Right lobe of liver (tissue), 6 donors: ENCODE results near the gene METTL26. TPM values are rescaled to one million over a fixed set of nuclear protein-coding genes. Genes with fewer than 3 reads are reported as not detected.

Experiments used
- ATAC-seq, 4 donors: fragments of 200-7000 bp; cut with Tn5 transposase; one replicate each; pipeline ENCODE4 v1.9.1; 2020; ENCODE audit warnings: mild to moderate bottlenecking in 4 of 4, moderate library complexity in 4 of 4
- DNase-seq, 3 donors: peaks; one replicate each; pipeline ENCODE4 v3.0.0-alpha.2; 2020
- H3K27ac ChIP-seq, 3 donors: fragments of 200-600 bp; one replicate each; pipeline ENCODE4 v1.8.0; 2022
- H3K27me3 ChIP-seq, 2 donors: fragments of 200-600 bp; one replicate each; pipeline ENCODE4 v1.8.0; 2022
- H3K36me3 ChIP-seq, 4 donors: fragments of 200-600 bp; sonication (generic) in 1 of 4; one replicate each; pipeline versions ENCODE4 v1.5.1 to v1.8.0; 2017 to 2022; ENCODE audit warnings: control low read depth in 1 of 4
- H3K4me1 ChIP-seq, 4 donors: fragments of 200-600 bp; sonication (generic) in 1 of 4; one replicate each; pipeline versions ENCODE4 v1.5.1 to v1.8.0; 2017 to 2022; ENCODE audit warnings: control low read depth in 1 of 4
- H3K4me3 ChIP-seq, 3 donors: fragments of 200-600 bp; one replicate each; pipeline ENCODE4 v1.8.0; 2022
- H3K9me3 ChIP-seq, 4 donors: fragments of 200-600 bp; sonication (generic) in 1 of 4; one replicate each; pipeline versions ENCODE4 v1.5.1 to v1.8.0; 2017 to 2022; ENCODE audit warnings: control low read depth in 1 of 4
- POLR2A ChIP-seq: fragments of 450-650 bp; IDR thresholded peaks from one replicate; pipeline ENCODE4 v1.6.1; 2017; ENCODE audit warnings: antibody characterized with exemption, mild to moderate bottlenecking
- WGBS: methylation state at CpG from one replicate; pipeline ENCODE4 v1.1.6; 2018; ENCODE audit warnings: low coverage, low lambda C conversion rate; ENCODE audit not compliant: insufficient coverage; ENCODE audit errors: missing lambda C conversion rate; 5-methylcytosine and 5-hydroxymethylcytosine counted together
- intact Hi-C, 2 donors: fragments of 100-400 bp; cut with DNase I; formaldehyde crosslinking; loops; one replicate each; pipeline versions ENCODE4 v1.11.2 to v1.14.1; 2022
- total RNA-seq, 6 experiments: library from RNA; depleted of rRNA in 2 of 6; stranded (reverse); fragments of >200 nt in 2 of 6; fragmentation: NEBNext Ultra II Directional in 3 of 6; extraction: Animal tissue kit (Norgen Biotek cat#: 25700) in 3 of 6; gene quantifications; one replicate each; pipeline versions ENCODE4 v1.1.0 to v1.2.4, GENCODE V29; 2016 to 2023
- TF ChIP-seq, protein P1 (sequence below), 4 donors: fragments of 200-600 bp in 3 of 4; fragments of 450-650 bp in 1 of 4; IDR thresholded peaks; one replicate each; pipeline versions ENCODE4 v1.5.1 to v1.8.0; 2016 to 2022; ENCODE audit warnings: antibody characterized with exemption in 4 of 4, mild to moderate bottlenecking in 2 of 4
- donor health status: DM: no; HTN: yes; CAD: no.
- donor health status: DM: no; HTN: no; CAD: no.
- donor health status: DM: no; HTN: no; CAD: no.
- donor health status: DM: no; HTN: yes; CAD: no.
- donor health status: DM: no; HTN: yes; CAD: no.

METTL26 gene
- total RNA-seq, 6 experiments from 2014 or later: 22.7 to 126 (median 32.6) TPM

DNA sequence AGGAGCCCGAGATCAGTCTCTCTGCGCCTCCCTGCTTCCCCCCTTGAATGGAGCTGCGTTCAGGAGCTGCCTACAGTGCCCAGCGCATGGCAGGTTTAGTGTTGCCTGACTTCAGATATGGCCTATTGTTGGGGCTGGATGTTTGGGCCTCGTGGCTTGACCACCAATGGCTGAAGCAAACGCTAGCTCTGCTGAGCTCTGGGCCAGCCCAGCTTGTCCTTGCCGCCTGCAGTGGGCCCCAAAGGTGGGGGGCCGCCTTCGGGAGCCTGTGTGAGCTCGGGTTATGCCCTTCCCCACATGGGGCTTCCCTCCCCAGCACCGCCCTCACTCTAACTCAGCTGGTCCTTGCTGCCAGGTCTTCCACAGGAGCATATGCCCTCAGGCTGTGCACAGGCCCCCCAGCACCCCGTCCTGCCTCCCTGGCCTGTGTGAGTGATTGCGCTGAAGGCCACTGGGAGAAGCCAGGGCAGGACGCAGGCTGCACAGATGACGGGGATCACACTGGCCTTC, 2.0 kb upstream of the METTL26 start:
- Histone ChIP-seq H3K36me3 (no peaks in the 10 kb centered on the region), H3K27me3 (no peaks in the 10 kb centered on the region), H3K4me1 (peaks cover 0 to 19% (median 0%) of the 10 kb centered on the region in 4 donors), H3K4me3 (no peak overlapping the region), H3K27ac (peak overlapping the region in 1 of 3 donors; percentile 59), H3K9me3 (no peaks in the 10 kb centered on the region)
- ATAC-seq (no peak), DNase-seq (no peak)
- intact Hi-C loops: loop anchor here in 1 of 2 donors (10.0 kb wide), 1 partner anchor 53 kb away; no protein-coding TSS in a partner anchor
- WGBS: 82% methylated on average over 3 of the region's 15 CpGs
- TF ChIP-seq, protein P1, sequence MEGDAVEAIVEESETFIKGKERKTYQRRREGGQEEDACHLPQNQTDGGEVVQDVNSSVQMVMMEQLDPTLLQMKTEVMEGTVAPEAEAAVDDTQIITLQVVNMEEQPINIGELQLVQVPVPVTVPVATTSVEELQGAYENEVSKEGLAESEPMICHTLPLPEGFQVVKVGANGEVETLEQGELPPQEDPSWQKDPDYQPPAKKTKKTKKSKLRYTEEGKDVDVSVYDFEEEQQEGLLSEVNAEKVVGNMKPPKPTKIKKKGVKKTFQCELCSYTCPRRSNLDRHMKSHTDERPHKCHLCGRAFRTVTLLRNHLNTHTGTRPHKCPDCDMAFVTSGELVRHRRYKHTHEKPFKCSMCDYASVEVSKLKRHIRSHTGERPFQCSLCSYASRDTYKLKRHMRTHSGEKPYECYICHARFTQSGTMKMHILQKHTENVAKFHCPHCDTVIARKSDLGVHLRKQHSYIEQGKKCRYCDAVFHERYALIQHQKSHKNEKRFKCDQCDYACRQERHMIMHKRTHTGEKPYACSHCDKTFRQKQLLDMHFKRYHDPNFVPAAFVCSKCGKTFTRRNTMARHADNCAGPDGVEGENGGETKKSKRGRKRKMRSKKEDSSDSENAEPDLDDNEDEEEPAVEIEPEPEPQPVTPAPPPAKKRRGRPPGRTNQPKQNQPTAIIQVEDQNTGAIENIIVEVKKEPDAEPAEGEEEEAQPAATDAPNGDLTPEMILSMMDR (IDR thresholded peaks at IDR 0.05): no peak
- TF ChIP-seq POLR2A: no peak

DNA sequence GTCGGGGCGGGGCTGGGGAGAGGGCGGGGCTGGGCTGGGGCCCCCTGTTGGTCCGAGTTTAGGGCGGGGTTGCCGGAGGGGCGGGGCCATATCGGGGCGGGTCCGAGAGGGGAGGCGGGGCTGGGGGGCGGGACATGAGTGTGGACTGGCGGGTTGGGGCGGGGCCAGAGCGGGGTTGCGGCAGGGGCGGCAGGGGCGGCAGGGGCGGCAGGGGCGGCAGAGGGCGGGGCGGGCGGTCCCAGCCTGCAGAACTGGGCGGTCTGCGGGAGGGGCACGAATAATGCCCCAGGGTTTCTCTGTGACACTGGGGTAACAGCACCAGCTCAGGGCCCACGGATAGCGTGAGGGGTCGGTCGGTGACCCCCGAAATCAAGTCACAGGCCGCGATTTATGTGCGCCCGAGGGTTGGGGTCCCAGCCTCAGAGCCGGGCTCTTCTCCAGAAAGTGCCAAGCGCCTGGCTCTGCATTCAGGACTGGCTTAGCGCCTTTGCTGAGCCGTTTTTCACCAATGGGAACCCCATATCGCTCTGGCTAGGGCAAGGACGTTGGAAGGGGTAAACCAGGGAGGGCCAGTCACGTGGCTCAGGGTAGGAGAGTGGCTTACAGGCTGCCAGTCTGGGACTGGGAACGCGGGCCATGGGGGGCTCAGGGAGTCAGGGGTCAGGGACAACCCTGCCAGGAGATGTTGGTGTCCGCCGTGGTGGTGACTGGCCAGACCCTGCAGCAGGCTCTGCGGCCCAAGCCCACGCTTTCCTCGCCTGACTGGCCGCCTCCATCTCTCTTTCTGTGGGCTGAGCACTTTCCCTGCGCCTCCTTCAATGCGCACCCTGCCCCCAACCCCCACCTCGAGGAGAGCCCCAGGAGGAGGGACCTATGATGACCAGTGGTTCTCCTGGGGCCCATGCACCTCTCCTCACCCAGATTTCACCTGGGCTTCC, 1.2 kb upstream of the METTL26 start:
- Histone ChIP-seq H3K4me3 (peak overlapping the region; percentile 73 to 83 (median 77)), H3K4me1 (peaks cover 0 to 15% (median 0%) of the 10 kb centered on the region in 4 donors), H3K36me3 (no peaks in the 10 kb centered on the region), H3K27ac (peak overlapping the region; percentile 93 to 96 (median 96)), H3K9me3 (no peaks in the 10 kb centered on the region), H3K27me3 (no peaks in the 10 kb centered on the region)
- intact Hi-C loops: loop anchor here in 1 of 2 donors (10.0 kb wide), 1 partner anchor 53 kb away; no protein-coding TSS in a partner anchor
- ATAC-seq (peak; percentile 75 to 82 (median 80)), DNase-seq (peak; percentile 95 to 97 (median 97))
- TF ChIP-seq, protein P1 (IDR thresholded peaks at IDR 0.05): no peak
- no peak for TF ChIP-seq POLR2A
- WGBS: 0% methylated on average over 4 of the region's 53 CpGs

DNA sequence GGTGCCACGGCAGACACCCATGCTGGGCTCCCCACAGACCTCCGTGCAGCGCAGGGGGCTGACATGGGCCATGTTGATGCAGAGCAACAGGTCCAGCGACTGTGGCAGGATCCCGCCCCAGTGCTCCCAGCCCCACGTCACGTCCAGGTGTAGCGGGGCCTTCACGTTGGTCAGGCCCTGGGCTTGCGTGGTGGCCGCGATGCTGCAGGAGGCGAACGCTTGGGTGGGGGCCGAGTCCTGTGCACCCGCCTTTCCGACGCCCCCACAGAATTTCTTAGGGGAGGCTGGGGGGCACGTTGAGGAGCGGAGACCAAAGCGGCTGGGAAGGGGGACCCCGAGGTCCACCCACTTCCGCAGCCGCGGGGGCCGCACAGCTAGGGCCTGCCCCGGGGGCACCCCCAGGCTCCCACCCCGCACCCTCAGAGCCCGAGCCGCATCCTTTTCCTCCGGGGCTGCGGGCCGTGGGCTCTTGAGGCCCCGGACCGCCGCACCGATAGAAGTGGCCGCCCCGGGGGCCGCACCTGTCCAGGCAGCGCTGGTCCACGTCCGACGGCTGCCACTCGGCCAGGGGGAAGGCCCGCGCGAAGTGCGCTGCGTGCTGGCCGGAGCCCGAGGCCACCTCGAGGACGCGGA, 416 bp downstream of the METTL26 start:
- Histone ChIP-seq H3K36me3 (no peaks in the 10 kb centered on the region), H3K4me3 (peak overlapping the region; percentile 73 to 83 (median 77)), H3K9me3 (no peaks in the 10 kb centered on the region), H3K4me1 (peaks cover 0 to 21% (median 3%) of the 10 kb centered on the region in 4 donors), H3K27ac (peak overlapping the region in 2 of 3 donors; percentile 93 to 96), H3K27me3 (no peaks in the 10 kb centered on the region)
- intact Hi-C loops: loop anchor here in 1 of 2 donors (10.0 kb wide), 1 partner anchor 51 kb away; no protein-coding TSS in a partner anchor
- WGBS: 20% methylated on average over 1 of the region's 55 CpGs
- ATAC-seq: no peak
- TF ChIP-seq, protein P1 (IDR thresholded peaks at IDR 0.05): peak in 1 of 4 donors; percentile 3
- TF ChIP-seq POLR2A: no peak
- DNase-seq: no peak

DNA sequence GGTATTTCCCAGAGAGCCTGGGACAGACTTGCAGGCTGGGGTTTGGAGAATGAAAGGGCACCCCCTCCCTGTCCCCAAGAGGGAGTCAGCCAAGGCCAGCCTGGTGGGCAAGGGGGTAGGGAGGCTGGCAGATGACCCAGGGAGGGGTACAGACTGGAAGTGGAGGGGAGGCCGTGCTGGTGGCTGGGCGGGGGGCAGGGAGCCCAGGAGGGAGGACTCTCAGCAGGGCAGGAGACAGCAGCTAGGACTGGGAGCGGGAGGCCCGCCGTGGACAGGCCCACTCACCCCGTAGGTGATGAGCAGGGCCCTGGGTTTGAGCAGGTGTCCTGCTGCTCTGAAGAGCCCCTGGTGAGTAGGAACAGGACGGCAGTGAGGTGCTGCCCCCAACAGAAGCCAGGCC, 1.1 kb downstream of the METTL26 start:
- H3K36me3 ChIP-seq: no peaks in the 10 kb centered on the region
- intact Hi-C loops: loop anchor here in 1 of 2 donors (10.0 kb wide), 1 partner anchor 50 kb away; no protein-coding TSS in a partner anchor
- H3K27me3 ChIP-seq: no peaks in the 10 kb centered on the region
- H3K4me1 ChIP-seq: peaks cover 0 to 28% (median 7%) of the 10 kb centered on the region in 4 donors
- no CpG with 5 or more reads among the region's 7 CpGs for WGBS
- DNase-seq (no peak), ATAC-seq (no peak)
- H3K9me3 ChIP-seq: no peaks in the 10 kb centered on the region
- TF ChIP-seq, protein P1 (IDR thresholded peaks at IDR 0.05): no peak
- no peak for TF ChIP-seq POLR2A
- H3K4me3 ChIP-seq: no peak overlapping the region
- H3K27ac ChIP-seq: no peak overlapping the region
